ENCODE results near the gene ALDH8A1. TPM values are rescaled to one million over a fixed set of nuclear protein-coding genes. Genes with fewer than 3 reads are reported as not detected.

The ALDH8A1 gene
- total and polyA plus RNA-seq, 7 donors, result 0.13 to 0.97 (median 0.47) TPM; not detected in 1

GRCh38 chr6:134948691-134949090 lies 1.2 kb downstream of the ALDH8A1 start:
- no peak overlapping the region for H3K4me3 ChIP-seq
- no peaks in the 10 kb centered on the region for H3K27me3 ChIP-seq (ENCODE audit: insufficient read depth in 3 of 3, low read length in 2 of 3)
- 74 to 84% (median 83%) methylated on average over 1 of the region's 1 CpG for WGBS, 3 donors
- no peaks in the 10 kb centered on the region for H3K4me1 ChIP-seq
- DNase-seq, result no peak
- no peak for ATAC-seq
- TF ChIP-seq CTCF (IDR thresholded peaks at IDR 0.05), result no peak
- H3K36me3 ChIP-seq (ENCODE audit: insufficient read depth in 1 of 2, low read depth in 1 of 2), result no peaks in the 10 kb centered on the region
- no peaks in the 10 kb centered on the region for H3K9me3 ChIP-seq
- intact Hi-C loops (cut with DNase I), result no loop called here
- H3K27ac ChIP-seq, result no peak overlapping the region

GRCh38 chr6:134948142-134948541 lies 1.8 kb downstream of the ALDH8A1 start:
- DNase-seq, result no peak
- H3K4me3 ChIP-seq, result no peak overlapping the region
- no peaks in the 10 kb centered on the region for H3K4me1 ChIP-seq
- no peaks in the 10 kb centered on the region for H3K9me3 ChIP-seq
- intact Hi-C loops (cut with DNase I), result no loop called here
- no peaks in the 10 kb centered on the region for H3K27me3 ChIP-seq (ENCODE audit: insufficient read depth in 3 of 3, low read length in 2 of 3)
- H3K36me3 ChIP-seq (ENCODE audit: insufficient read depth in 1 of 2, low read depth in 1 of 2), result no peaks in the 10 kb centered on the region
- no peak overlapping the region for H3K27ac ChIP-seq
- TF ChIP-seq CTCF (IDR thresholded peaks at IDR 0.05), result no peak
- ATAC-seq, result no peak

- ATAC-seq (no peak), DNase-seq (no peak)
- intact Hi-C loops (cut with DNase I), result no loop called here
- Histone ChIP-seq H3K4me3 (no peak overlapping the region), H3K9me3 (no peaks in the 10 kb centered on the region), H3K4me1 (no peaks in the 10 kb centered on the region), H3K36me3 (ENCODE audit: insufficient read depth in 1 of 2, low read depth in 1 of 2) (peaks cover 0 to 4% of the 10 kb centered on the region in 2 donors), H3K27ac (no peak overlapping the region), H3K27me3 (ENCODE audit: insufficient read depth in 3 of 3, low read length in 2 of 3) (no peaks in the 10 kb centered on the region)
- TF ChIP-seq CTCF (IDR thresholded peaks at IDR 0.05), result no peak
Observed at GRCh38 chr6:134945045-134945444, 4.9 kb downstream of the ALDH8A1 start.

- Histone ChIP-seq H3K27ac (no peak overlapping the region), H3K4me1 (no peaks in the 10 kb centered on the region), H3K9me3 (no peaks in the 10 kb centered on the region), H3K27me3 (ENCODE audit: insufficient read depth in 3 of 3, low read length in 2 of 3) (no peaks in the 10 kb centered on the region), H3K4me3 (no peak overlapping the region), H3K36me3 (ENCODE audit: insufficient read depth in 1 of 2, low read depth in 1 of 2) (peaks cover 0 to 8% of the 10 kb centered on the region in 2 donors)
- DNase-seq (no peak), ATAC-seq (no peak)
- intact Hi-C loops (cut with DNase I), result loop anchor here (5.0 kb wide), 4 partner anchors 116 to 821 kb away; no protein-coding TSS in a partner anchor
- TF ChIP-seq CTCF (IDR thresholded peaks at IDR 0.05), result no peak
- WGBS, 3 donors, result 95 to 97% (median 96%) methylated on average over 9 of the region's 9 CpGs
Observed at GRCh38 chr6:134943522-134944111, 6.3 kb downstream of the ALDH8A1 start.

- Histone ChIP-seq H3K27ac (no peak overlapping the region), H3K27me3 (ENCODE audit: insufficient read depth in 3 of 3, low read length in 2 of 3) (no peaks in the 10 kb centered on the region), H3K36me3 (ENCODE audit: insufficient read depth in 1 of 2, low read depth in 1 of 2) (peaks cover 0 to 17% of the 10 kb centered on the region in 2 donors), H3K9me3 (no peaks in the 10 kb centered on the region), H3K4me1 (no peaks in the 10 kb centered on the region), H3K4me3 (no peak overlapping the region)
- TF ChIP-seq CTCF (IDR thresholded peaks at IDR 0.05), result no peak
- intact Hi-C loops (cut with DNase I), result loop anchor here in 1 of 2 donors (5.0 kb wide), 1 partner anchor 827 kb away; no protein-coding TSS in a partner anchor
- ATAC-seq, result no peak
- DNase-seq, result no peak
- 73 to 85% (median 75%) methylated on average over 5 of the region's 5 CpGs for WGBS, 3 donors
Observed at GRCh38 chr6:134938896-134939295, 11.0 kb downstream of the ALDH8A1 start.

All from psoas muscle (tissue), 8 donors.